Right atrium auricular region (tissue), 2 donors: ENCODE data around the gene AKIRIN2. TPM values are rescaled to one million over a fixed set of nuclear protein-coding genes. Genes with fewer than 3 reads are reported as not detected.

ENCODE experiments used
- DNase-seq: peaks from one replicate; pipeline ENCODE4 v3.0.0-alpha.2; 2019; ENCODE audit warnings: low spot score
- H3K27ac ChIP-seq, 2 donors: fragments of 200-600 bp; sonication (generic); 1 replicate in 1 of 2; 2 replicates in 1 of 2; pipeline ENCODE4 v1.5.1; 2016 to 2019
- H3K27me3 ChIP-seq, 2 donors: fragments of 200-600 bp; sonication (generic); one replicate each; pipeline versions ENCODE4 v1.5.1 to v1.6.0; 2017 to 2019
- H3K36me3 ChIP-seq: fragments of 200-600 bp; sonication (generic); one replicate; pipeline ENCODE4 v1.5.1; 2016
- H3K4me1 ChIP-seq, 2 donors: fragments of 200-600 bp; sonication (generic); one replicate each; pipeline versions ENCODE4 v1.5.1 to v1.6.0; 2017 to 2019
- H3K4me3 ChIP-seq, 2 donors: fragments of 200-600 bp; sonication (generic); 1 replicate in 1 of 2; 2 replicates in 1 of 2; pipeline ENCODE4 v1.5.1; 2017 to 2019; ENCODE audit warnings: mild to moderate bottlenecking in 1 of 2, moderate library complexity in 1 of 2
- H3K9me3 ChIP-seq, 2 donors: fragments of 200-600 bp; sonication (generic); one replicate each; pipeline ENCODE4 v1.5.1; 2019
- total RNA-seq, 2 donors: library from RNA; depleted of rRNA; stranded (reverse); fragments of >200 nt; gene quantifications; one replicate each; pipeline ENCODE4 v1.1.0, GENCODE V29; 2016
- TF ChIP-seq, protein P1 (sequence below), 2 donors: fragments of 200-600 bp; sonication (generic); IDR thresholded peaks; one replicate each; pipeline ENCODE4 v1.5.1; 2019; ENCODE audit warnings: antibody characterized with exemption in 2 of 2

Gene AKIRIN2
- total RNA-seq, 2 donors from 2014 or later = 27.2 to 29.4 TPM

DNA sequence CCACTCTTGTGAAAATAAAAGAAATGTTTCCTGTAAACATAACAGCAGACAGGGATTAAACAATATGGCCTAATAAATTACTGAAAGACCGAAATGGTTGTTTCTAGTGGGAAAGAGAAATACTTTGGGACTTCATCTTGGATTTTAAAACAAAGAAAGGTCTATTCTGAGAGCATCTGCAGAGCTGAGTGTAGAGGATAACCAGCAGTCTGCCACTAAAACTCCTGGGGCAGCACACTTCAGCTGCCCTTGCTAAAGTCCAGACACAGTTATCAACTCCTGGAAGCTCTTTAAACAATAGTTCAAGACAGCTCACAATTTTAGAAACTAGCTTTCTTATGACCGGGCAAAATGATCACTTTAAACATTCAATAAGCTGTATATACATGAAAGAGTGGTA, 38.6 kb downstream of the AKIRIN2 start:
- no peaks in the 10 kb centered on the region for H3K36me3 ChIP-seq
- TF ChIP-seq, protein P1, sequence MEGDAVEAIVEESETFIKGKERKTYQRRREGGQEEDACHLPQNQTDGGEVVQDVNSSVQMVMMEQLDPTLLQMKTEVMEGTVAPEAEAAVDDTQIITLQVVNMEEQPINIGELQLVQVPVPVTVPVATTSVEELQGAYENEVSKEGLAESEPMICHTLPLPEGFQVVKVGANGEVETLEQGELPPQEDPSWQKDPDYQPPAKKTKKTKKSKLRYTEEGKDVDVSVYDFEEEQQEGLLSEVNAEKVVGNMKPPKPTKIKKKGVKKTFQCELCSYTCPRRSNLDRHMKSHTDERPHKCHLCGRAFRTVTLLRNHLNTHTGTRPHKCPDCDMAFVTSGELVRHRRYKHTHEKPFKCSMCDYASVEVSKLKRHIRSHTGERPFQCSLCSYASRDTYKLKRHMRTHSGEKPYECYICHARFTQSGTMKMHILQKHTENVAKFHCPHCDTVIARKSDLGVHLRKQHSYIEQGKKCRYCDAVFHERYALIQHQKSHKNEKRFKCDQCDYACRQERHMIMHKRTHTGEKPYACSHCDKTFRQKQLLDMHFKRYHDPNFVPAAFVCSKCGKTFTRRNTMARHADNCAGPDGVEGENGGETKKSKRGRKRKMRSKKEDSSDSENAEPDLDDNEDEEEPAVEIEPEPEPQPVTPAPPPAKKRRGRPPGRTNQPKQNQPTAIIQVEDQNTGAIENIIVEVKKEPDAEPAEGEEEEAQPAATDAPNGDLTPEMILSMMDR (IDR thresholded peaks at IDR 0.05) = no peak
- no peaks in the 10 kb centered on the region for H3K27me3 ChIP-seq
- H3K27ac ChIP-seq = peak overlapping the region; percentile 11 to 17
- no peaks in the 10 kb centered on the region for H3K9me3 ChIP-seq
- H3K4me1 ChIP-seq = no peaks in the 10 kb centered on the region
- H3K4me3 ChIP-seq = no peak overlapping the region
- DNase-seq = no peak

DNA sequence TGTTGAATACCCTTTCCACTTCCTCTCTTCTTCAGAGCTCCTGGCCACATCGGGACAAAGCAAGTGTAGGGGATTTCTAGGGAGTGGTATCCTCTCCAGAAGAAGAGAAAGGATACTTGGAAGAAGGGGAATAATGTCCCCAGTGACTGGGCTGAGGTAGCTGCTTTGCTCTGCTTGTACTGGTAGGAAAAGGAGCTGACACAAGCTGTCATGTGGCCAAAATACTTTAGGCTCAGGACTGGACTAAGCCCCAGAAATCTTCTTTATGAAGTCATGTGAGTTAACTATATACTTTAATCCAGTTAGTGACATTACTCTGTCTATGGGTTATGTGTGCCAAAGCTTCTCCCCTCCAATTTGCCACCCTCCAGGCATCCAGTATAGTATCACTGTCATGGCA, 40.5 kb downstream of the AKIRIN2 start:
- TF ChIP-seq, protein P1 (IDR thresholded peaks at IDR 0.05) = no peak
- no peak for DNase-seq
- no peaks in the 10 kb centered on the region for H3K9me3 ChIP-seq
- H3K4me1 ChIP-seq = no peaks in the 10 kb centered on the region
- H3K36me3 ChIP-seq = peaks cover 4% of the 10 kb centered on the region
- peak overlapping the region in 1 of 2 donors; percentile 11 for H3K27ac ChIP-seq
- H3K27me3 ChIP-seq = no peaks in the 10 kb centered on the region
- H3K4me3 ChIP-seq = no peak overlapping the region

DNA sequence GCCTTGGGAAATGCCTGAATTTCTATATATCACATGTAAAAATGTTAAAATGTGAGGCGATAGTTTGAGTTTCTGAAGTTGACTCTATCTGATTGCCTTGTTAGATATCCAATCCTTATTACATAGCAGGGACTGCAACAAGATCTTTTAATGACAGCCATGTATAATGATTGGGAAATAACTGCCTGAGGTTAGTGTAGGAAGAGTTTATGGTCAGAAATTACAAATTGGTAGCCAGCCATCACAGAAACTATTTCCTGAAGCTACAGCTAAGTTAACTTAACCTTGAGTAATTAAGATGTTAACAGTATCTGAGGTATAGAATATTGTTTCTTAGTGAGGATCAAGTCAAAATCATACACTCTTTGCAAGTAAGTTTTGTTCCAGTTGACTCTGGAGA, 41.0 kb downstream of the AKIRIN2 start:
- no peaks in the 10 kb centered on the region for H3K4me1 ChIP-seq
- TF ChIP-seq, protein P1 (IDR thresholded peaks at IDR 0.05) = no peak
- peak overlapping the region in 1 of 2 donors; percentile 11 for H3K27ac ChIP-seq
- no peak overlapping the region for H3K4me3 ChIP-seq
- H3K9me3 ChIP-seq = no peaks in the 10 kb centered on the region
- H3K27me3 ChIP-seq = no peaks in the 10 kb centered on the region
- DNase-seq = no peak
- peaks cover 4% of the 10 kb centered on the region for H3K36me3 ChIP-seq

DNA sequence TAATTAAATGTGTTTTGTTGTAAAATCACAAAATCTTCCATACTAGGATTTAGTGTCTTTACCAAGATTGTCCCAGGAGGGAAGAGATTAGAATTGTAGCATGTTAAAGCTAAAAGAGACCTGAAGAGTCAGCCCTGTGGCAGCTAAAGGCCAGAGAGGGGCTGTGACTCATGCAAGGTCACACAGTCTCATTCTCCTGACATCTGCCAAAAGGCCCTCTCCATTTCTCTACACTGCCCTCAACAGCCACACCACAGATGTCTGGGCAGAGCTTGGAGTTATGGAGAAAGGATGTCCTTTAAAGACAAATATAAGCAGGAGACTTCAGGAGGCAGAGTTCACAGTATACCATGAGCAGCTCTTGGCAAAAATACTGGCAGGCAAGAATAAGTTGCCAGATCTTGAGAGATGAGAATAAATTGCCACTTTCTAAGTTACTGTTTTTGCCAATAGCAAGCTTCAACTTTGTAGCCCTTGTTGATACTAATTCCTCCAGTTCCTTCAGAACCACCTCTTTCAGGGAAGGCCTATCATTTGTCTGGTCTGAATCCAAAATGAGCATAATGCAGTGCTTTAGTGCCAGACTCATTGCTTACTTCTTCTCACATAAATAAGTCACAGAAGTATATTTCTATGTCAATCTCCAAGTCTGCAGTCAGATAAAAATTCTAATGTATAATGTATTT, 41.7 kb downstream of the AKIRIN2 start:
- peaks cover 4% of the 10 kb centered on the region for H3K36me3 ChIP-seq
- TF ChIP-seq, protein P1 (IDR thresholded peaks at IDR 0.05) = no peak

DNA sequence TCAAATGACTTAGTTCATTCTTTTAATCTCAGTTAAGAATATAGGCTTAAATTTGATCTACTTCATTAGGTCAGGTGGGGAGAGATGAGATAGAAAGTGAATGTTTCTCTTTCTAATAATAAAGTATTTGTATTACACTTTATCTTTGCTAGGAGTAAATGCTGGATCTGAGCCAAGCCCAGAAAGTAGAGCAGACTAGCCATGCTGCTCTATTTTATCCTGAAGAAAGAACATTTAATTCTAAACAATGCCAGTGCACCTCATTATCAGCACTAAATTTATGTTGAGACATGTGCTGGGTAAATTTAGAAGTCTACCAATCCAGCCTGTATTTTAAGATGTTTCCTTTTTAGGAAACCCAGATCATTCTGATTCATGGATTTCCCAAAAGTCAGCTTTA, 43.5 kb downstream of the AKIRIN2 start:
- no peaks in the 10 kb centered on the region for H3K27me3 ChIP-seq
- no peaks in the 10 kb centered on the region for H3K9me3 ChIP-seq
- H3K36me3 ChIP-seq = peaks cover 13% of the 10 kb centered on the region
- H3K27ac ChIP-seq = peak overlapping the region; percentile 0 to 8
- DNase-seq = no peak
- no peak overlapping the region for H3K4me3 ChIP-seq
- H3K4me1 ChIP-seq = no peaks in the 10 kb centered on the region
- TF ChIP-seq, protein P1 (IDR thresholded peaks at IDR 0.05) = no peak

More for the DNA sequence above, 41.7 kb downstream of the AKIRIN2 start:
- Histone ChIP-seq H3K4me3 (no peak overlapping the region), H3K9me3 (no peaks in the 10 kb centered on the region), H3K27me3 (no peaks in the 10 kb centered on the region), H3K4me1 (no peaks in the 10 kb centered on the region), H3K27ac (peak overlapping the region in 1 of 2 donors; percentile 55)
- DNase-seq = no peak

DNA sequence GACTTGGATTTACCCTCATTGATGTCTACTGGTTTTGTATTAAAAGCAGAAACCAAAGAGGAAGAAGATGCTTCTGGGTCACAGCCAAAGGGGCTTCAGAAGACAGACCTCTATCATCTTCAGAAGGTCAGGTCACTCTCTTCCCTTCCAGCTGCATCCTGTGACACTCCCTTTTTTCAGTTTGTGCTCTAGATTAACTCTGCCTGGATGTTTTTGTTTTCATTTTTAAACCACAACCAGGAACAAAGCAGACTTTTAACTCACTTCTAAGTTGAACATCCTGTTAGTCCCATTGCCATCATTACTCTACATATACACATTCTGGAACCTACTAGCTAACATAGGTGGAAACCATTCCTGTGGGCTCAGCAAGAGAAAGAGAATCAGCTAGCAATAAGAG, 45.2 kb downstream of the AKIRIN2 start:
- Histone ChIP-seq H3K9me3 (no peaks in the 10 kb centered on the region), H3K4me1 (no peaks in the 10 kb centered on the region), H3K4me3 (no peak overlapping the region), H3K36me3 (peaks cover 24% of the 10 kb centered on the region), H3K27ac (no peak overlapping the region), H3K27me3 (no peaks in the 10 kb centered on the region)
- TF ChIP-seq, protein P1 (IDR thresholded peaks at IDR 0.05) = no peak
- no peak for DNase-seq
